Activated CD4-positive, alpha-beta T cell treated with anti-CD3 and anti-CD28 coated beads for 24 hours (primary cell): ENCODE data around the gene RPL41.
A peak's percentile ranks its signal among the peaks of the same experiment; 100 is the strongest.
"Not testable (repeated sequence)": the region's sequence is repeated elsewhere in the genome, so short reads cannot be mapped to it uniquely, and the experiment has no call there.

Source experiments
- DNase-seq, 2 donors: peaks; one replicate each; pipeline ENCODE4 v3.0.0-alpha.2; 2020; ENCODE audit warnings: low read depth in 2 of 2

Gene RPL41

GRCh38 chr12:56154818-56155217 lies 38.4 kb downstream of the RPL41 start:
- no peak for DNase-seq

- no peak for DNase-seq
Measured at GRCh38 chr12:56155256-56155845, 38.9 kb downstream of the RPL41 start.

- DNase-seq, result not testable (repeated sequence)
Measured at GRCh38 chr12:56156464-56157200, 40.2 kb downstream of the RPL41 start.

- peak; percentile 27 to 43 for DNase-seq
Measured at GRCh38 chr12:56157201-56158028, 41.0 kb downstream of the RPL41 start.

GRCh38 chr12:56158029-56158925 lies 41.8 kb downstream of the RPL41 start, which contains the start of gene MYL6:
TSS of gene MYL6 (plus strand) at chr12:56158359. CDS start at chr12:56158402, 43 bp downstream.
- peak; percentile 86 to 88 for DNase-seq

- no peak for DNase-seq
Measured at GRCh38 chr12:56158926-56159461, 42.6 kb downstream of the RPL41 start.

GRCh38 chr12:56159482-56160192 lies 43.2 kb downstream of the RPL41 start:
- DNase-seq, result no peak

- DNase-seq, result peak; percentile 31
Measured at GRCh38 chr12:56160193-56160763, 43.8 kb downstream of the RPL41 start.

GRCh38 chr12:56160894-56161689 lies 44.7 kb downstream of the RPL41 start:
- no peak for DNase-seq

- DNase-seq, result no peak
Measured at GRCh38 chr12:56161690-56162351, 45.4 kb downstream of the RPL41 start.

GRCh38 chr12:56162468-56163290 lies 46.2 kb downstream of the RPL41 start:
- no peak for DNase-seq

GRCh38 chr12:56163533-56164344 lies 47.3 kb downstream of the RPL41 start:
- DNase-seq, result no peak

- DNase-seq, result no peak
Measured at GRCh38 chr12:56164345-56164729, 47.9 kb downstream of the RPL41 start.

- DNase-seq, result no peak
Measured at GRCh38 chr12:56165369-56165768, 48.9 kb downstream of the RPL41 start.
